GM19397 (cell line): Measurements from ENCODE around the gene RPTOR.

ENCODE experiments used
- ATAC-seq: cut with Tn5 transposase; IDR thresholded peaks from one replicate; pipeline ENCODE4 v1.9.1; 2021; ENCODE audit warnings: mild to moderate bottlenecking, moderate library complexity; ENCODE audit not compliant: unreplicated experiment

The RPTOR gene

DNA sequence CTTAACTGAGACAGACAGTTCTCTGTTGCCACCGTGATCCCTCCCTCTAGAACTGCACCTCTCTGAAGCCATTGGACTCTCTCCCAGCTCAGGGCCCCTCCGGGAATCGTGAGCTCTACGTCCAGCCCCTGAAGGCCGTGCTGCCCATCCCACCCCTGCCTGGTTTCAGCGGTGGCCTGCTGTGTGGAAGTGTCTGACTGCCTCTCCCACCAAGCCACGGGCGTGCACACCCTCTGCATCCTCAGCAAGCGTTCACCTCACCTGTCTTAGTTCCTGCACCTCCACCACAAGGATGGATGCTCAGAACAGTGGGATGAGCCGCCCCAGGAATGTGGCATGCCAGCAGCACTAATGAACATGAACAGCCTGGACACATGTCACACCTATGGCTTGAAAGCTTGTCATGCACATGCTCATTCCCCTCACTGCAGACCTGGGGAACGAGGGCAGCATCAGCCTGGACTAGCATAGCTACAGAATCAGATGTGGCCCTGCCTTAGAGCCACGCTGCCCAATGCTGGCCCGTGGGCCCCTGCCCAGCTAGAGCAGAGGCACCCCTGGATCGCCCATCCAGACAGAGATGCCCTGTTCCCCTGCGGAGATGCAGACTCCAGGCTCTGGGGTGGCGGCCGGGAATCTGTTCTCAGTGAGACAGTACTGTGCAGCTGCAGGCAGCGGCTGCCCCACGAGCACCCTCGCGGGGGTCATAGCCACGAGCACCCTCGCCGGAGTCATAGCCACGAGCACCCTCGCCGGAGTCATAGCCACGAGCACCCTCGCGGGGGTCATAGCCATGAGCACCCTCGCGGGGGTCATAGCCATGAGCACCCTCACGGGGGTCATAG, 373.3 kb downstream of the RPTOR start:
- no peak for ATAC-seq

GRCh38 chr17:80918731-80919130, 374.1 kb downstream of the RPTOR start:
- ATAC-seq, result no peak

DNA sequence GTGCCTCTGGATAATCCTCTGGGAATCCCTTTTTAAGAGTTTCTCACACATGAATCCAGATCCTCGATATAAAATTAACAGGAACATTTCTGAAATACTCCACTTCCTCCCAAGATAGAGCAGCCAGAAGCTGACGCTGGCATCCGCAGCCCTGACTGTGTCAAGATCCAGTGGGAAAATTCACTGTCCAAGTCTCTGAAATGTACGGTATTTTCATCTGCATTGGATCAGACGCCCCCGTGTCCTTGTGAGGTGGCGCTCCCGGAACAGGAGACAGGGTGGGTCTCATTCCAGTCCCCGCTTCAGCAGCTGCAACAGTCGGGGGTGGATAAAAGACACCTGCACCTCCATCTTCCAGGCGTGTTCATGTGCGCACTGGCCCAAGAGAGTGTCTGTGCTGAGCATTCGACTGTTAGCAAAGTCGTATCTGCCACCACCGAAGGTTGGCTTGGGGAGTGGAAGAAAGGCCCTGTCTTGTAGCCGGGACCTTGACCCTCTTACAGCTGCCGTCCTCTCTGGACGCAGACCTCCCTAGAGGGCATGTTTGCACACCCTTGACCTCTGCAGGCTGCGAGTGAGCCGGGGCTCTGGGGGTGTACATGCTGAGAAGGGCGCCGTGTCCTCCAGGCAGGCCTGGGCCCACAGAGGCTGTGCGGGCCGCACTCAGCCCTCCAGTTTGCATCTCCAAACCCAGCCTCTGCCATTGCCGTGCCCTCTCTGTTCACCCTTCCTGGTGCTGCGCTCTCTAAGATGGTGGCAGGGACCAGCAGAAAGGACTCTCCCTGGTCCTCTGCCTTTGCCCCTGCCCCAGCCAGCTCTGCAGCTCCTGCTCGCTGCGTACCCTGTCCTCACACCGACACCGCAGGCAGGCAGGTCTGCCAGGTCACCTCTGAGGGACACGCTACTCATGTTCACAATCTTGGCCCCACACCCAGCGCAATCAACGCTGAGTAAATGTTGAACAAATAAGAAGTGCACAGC, 375.0 kb downstream of the RPTOR start:
- no peak for ATAC-seq

DNA sequence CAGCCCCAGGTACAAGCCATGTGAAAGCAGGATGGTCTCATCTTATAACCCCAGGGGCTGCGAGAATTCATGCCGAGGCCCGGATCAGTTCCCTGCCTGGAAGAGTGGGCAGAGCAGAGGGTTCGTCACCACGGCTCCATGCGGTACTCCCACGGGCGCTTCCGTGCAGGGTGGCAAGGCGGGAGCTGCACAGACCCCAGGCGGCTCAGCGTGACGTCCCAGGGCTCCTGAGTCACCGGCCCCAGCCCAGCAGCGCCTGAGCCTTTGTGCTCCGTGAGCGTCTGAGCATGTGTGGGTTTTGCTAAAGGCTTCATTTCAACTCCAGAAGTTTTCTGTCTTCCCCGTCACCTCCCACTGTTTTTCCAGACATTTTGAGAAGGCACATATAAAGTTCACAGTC, 375.8 kb downstream of the RPTOR start:
- no peak for ATAC-seq

DNA sequence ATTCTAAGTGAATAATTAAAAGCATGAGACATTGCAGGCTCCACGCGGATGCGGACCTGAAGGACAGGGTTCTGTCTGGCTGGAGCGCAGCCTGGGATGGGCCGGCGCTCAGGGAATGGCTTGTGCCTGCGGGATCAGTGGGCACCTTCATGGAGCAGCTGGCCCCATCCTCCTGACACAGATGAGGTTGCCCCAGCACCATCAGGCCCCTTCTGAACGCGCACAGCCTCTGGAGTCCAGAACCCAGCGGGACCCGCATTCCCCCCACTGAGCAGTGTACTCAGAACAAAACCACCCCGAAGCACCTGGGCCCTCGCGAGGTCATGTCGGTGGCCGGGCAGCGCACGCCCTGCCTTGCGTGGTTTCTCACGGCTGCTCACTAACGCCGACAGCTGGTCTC, 376.5 kb downstream of the RPTOR start:
- no peak for ATAC-seq

- ATAC-seq, result no peak
Observed at GRCh38 chr17:80921741-80922579, 377.3 kb downstream of the RPTOR start.

GRCh38 chr17:80922580-80923160, 378.0 kb downstream of the RPTOR start:
- no peak for ATAC-seq

DNA sequence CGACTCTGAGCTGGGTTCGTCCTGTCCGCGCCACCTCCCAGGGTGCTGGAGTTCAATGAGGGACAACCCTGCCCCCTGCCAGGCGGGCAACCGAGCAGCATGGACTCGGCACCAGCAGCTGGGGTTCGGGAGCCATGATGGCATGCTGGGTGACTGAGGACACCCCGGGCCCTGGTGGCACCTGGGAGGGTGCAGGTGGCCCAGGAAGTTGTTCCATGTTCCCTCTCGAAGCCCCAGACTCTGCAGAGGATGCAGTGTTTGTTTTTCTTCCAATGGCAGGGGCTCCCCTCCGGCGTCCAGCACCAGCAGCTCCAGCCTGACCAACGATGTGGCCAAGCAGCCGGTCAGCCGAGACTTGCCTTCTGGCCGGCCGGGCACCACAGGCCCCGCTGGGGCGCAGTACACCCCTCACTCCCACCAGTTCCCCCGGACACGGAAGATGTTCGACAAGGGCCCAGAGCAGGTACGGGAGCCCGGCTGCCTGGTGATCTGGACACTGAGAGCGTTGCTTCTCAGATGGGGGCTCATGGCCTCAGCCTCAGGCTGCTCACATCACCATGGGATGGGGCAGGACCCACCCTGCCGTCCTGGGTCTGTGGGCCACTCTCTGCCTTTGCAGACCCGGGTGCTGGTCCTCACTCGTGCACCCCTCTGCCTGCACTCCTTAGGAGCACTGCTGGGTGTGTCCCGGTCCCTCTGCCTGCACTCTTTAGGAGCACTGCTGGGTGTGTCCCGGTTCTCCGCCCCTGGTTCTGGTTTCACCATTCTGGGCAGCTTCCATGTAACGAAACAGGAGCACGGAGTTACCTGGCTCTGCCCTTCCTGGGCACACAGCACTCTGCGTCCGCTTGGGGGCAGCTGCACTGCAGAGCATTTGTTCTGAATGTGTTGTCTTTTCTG, 378.8 kb downstream of the RPTOR start:
- ATAC-seq, result no peak

GRCh38 chr17:80924111-80924806, 379.6 kb downstream of the RPTOR start:
- no peak for ATAC-seq

DNA sequence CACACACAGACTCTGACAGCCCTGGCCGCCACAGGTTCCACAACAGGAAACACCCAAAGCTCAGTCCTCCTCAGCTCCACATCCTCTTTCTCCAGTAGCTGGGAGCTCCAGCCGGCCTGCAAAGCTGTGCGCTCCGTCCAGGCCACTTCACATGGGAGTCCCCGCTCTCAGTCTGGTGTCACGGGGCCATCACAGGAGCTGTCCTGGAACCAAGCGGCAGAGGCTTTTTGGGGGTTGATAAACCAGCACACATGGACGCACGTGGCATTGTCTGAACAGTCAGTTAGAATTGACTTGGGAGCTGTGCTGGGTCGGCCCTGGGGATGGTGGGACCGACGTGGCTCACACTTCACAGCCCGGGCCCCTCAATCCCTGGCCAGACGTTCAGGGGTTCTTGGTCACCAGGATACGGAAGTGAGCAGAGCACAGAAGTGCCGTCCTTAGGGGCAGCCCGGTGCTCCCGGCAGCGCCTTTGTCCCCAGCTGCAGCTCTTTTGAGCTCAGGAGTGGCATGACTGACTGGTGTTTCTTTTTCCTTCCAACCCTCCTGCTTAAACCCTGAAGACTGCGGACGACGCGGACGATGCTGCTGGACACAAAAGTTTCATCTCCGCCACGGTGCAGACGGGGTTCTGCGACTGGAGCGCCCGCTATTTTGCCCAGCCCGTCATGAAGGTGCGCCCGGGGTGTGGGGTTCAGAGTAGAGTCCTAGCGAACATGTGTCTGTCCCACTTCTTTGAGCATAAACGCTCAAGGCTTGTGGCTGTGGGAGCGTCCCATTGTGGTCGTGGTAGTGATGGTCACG, 380.4 kb downstream of the RPTOR start:
- ATAC-seq, result no peak

GRCh38 chr17:80925688-80926335, 381.2 kb downstream of the RPTOR start:
- ATAC-seq, result no peak

- no peak for ATAC-seq
Observed at GRCh38 chr17:80926591-80927250, 382.1 kb downstream of the RPTOR start.

DNA sequence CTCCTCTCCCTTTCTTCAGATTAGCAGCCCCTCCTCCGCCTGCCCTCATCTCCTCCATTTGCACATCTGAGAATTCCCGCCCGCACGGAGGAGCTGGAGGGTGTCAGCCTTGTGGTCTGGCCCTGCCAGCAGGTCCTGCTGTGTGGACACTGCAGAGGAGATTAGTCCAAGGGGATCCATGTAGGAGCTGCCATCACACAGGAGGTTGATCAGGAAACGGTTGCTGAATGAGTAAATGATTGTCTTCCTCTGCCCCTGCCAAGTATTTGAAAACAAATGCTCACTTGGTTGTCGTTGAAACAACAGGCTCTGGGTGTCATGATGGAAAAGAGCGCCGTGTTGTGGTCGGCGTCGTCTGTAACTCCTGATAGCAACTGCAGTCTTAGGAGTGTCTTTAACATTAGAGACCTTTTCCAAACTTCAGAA, 383.2 kb downstream of the RPTOR start:
- ATAC-seq, result no peak

DNA sequence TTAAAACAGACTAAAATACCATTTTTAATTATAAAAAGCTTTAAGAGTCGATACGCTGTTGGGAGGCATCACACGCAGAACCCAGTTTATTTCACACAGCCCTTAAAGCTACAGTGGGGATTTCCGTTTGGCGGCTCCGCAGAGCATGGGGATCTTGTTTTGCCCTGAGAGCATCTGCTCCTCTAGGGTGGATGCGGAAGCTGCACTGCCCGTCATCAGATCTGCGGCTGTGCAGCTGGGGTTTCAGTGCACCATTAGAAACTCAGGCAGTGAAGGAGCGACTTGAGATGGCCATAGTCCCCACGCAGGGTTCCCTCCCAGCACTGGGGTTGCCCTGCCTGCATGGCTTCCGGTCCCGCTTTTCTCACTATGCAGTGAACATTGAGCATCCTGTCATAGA, 384.8 kb downstream of the RPTOR start:
- no peak for ATAC-seq

GRCh38 chr17:80930335-80931279, 386.0 kb downstream of the RPTOR start:
- ATAC-seq, result no peak
